Middle frontal gyrus (tissue), 1 donor: ENCODE measurements around the gene NOL4L.
"Not testable (repeated sequence)": the region's sequence is repeated elsewhere in the genome, so short reads cannot be mapped to it uniquely, and the experiment has no call there.

Experiments used
- DNase-seq: peaks from one replicate; pipeline ENCODE4 v3.0.0-alpha.2; 2015; ENCODE audit warnings: low spot score; ENCODE audit errors: extremely low spot score

The NOL4L gene

GRCh38 chr20:32473231-32474008 lies 111.7 kb downstream of the NOL4L start:
- no peak for DNase-seq

- no peak for DNase-seq
Observed at GRCh38 chr20:32472581-32473207, 112.4 kb downstream of the NOL4L start.

- DNase-seq: no peak
Observed at GRCh38 chr20:32470940-32471339, 114.2 kb downstream of the NOL4L start.

- DNase-seq: no peak
Observed at GRCh38 chr20:32470025-32470861, 114.9 kb downstream of the NOL4L start.

GRCh38 chr20:32468860-32469259 lies 116.3 kb downstream of the NOL4L start:
- DNase-seq: no peak

GRCh38 chr20:32468313-32468640 lies 116.9 kb downstream of the NOL4L start:
- no peak for DNase-seq

- no peak for DNase-seq
Observed at GRCh38 chr20:32467506-32468312, 117.4 kb downstream of the NOL4L start.

- no peak for DNase-seq
Observed at GRCh38 chr20:32466739-32467505, 118.2 kb downstream of the NOL4L start.

- not testable (repeated sequence) for DNase-seq
Observed at GRCh38 chr20:32465901-32466675, 119.0 kb downstream of the NOL4L start.

GRCh38 chr20:32465092-32465900 lies 119.8 kb downstream of the NOL4L start:
- DNase-seq: no peak

- no peak for DNase-seq
Observed at GRCh38 chr20:32464401-32465091, 120.6 kb downstream of the NOL4L start.

- DNase-seq: peak; percentile 78
Observed at GRCh38 chr20:32463642-32464400, 121.3 kb downstream of the NOL4L start.

- DNase-seq: no peak
Observed at GRCh38 chr20:32462900-32463641, 122.1 kb downstream of the NOL4L start.

- DNase-seq: no peak
Observed at GRCh38 chr20:32461836-32462600, 123.1 kb downstream of the NOL4L start.

- no peak for DNase-seq
Observed at GRCh38 chr20:32460683-32461320, 124.3 kb downstream of the NOL4L start.

- no peak for DNase-seq
Observed at GRCh38 chr20:32460231-32460630, 124.9 kb downstream of the NOL4L start.
